HG03045 (cell line): Measurements from ENCODE around the gene CNPY1.
"Not testable (repeated sequence)": the region's sequence is repeated elsewhere in the genome, so short reads cannot be mapped to it uniquely, and the experiment has no call there.

Experiments
- ATAC-seq: cut with Tn5 transposase; IDR thresholded peaks from one replicate; pipeline ENCODE4 v1.9.1; 2021; ENCODE audit warnings: mild to moderate bottlenecking, moderate library complexity; ENCODE audit not compliant: unreplicated experiment

CNPY1 gene

DNA sequence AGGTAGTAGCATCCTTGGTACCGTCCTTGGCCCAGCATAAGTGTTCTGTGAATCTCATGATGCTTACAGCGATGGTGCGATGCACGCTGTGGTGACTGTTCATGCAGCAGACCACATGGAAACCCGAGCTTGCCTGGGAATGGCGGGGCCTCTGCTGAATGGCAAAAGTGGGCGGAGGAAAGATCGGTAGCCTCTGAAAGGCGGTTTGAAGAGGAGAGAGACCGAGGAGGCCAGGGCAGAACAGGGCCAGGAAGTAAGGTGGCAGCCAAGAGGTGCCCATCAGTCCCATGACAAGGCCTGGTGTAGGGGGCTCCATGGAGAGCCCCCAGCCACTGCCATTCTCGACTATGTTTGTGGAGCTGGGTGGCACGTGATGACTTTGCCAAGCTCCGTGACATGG is 33.2 kb upstream of the CNPY1 start:
- ATAC-seq, result no peak

DNA sequence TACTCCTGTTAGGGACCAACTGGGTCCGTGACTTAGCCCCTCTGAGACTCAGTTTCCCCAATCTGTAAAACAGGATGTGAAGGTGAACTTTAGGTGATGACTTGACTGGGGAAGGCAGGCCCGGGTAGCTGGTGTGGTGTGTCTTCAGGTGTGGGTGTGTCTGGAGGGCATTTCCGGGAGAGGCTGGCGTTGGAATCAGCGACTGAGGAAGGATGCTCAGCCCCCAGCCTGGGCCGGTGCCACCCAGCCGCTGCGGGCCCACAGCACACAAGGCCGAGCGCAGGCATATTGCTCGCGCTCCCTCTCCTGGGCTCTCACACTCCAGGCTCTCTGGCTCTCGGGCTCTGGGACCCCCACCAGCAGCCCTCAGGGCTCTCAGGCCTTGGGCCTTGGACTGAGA is 31.7 kb upstream of the CNPY1 start:
- no peak for ATAC-seq

- ATAC-seq, result no peak
Measured at GRCh38 chr7:155577509-155577905, 31.1 kb upstream of the CNPY1 start.

DNA sequence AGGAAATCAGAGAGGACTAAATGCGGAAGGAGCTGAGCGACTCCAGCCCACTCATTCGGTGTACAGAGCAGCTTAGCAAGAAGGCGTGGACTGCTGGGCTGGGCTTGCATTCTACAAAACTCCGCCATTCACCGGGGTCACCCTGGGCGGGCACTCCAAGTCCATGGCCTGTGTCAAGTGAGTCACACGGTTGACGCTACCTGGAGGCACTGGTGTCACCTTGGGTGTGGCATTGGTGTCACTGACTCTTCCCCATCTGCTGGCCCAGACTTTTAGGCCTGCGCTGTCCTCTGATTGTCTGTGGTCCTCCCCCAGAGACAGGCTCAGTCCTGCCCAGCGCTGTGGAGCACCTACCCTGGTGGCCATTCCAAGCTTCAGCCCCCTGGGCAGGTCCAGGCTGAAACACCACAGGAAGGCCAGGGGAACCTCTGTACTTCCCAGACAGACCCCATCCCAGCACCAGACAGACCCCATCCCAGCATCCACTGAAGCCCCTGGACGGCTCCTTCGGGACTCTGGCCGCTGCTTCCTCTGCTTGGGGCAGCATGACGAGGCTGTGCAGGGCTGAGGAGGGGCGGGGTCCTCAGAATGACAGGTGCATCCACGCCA is 30.6 kb upstream of the CNPY1 start:
- no peak for ATAC-seq

- ATAC-seq, result no peak
Measured at GRCh38 chr7:155576416-155576815, 30.1 kb upstream of the CNPY1 start.

GRCh38 chr7:155574556-155575290 is 28.4 kb upstream of the CNPY1 start:
- no peak for ATAC-seq

DNA sequence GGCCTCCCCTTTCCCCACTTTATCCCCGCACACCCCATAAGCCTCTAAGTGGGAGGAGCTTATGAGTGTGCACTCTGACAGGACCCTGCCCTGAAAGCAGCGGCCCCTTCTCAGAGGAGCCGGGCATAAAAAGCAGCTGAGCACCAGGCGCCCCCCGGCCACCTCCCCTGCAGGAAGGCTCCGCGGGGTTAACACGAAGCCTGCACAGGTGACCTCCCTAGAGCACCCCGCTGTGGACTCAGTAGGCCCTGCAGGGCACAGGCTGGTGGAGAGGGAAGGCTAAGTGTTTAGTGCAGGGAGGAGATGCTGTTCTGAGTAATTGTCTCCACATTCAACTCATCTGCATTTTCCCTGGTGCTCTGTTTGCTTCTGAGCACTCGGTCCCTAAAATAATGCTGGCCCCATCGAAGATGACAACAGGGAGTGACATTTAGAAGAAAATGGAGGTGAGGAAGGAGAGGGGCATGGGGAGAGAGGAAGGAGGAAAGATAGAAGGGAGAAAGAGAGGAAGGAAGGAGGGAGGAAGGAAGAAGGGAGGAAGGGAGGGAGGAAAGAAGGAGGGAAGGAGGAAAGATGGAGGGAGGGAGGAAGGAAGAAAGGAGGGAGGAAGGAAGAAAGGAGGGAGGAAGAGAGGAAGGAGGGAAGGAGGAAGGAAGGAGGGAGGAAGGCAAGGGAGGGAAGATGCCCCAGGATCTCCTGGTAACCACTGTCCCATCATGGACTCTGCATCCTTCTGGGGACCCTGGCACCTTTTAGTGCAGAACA is 25.4 kb upstream of the CNPY1 start:
- ATAC-seq, result no peak

DNA sequence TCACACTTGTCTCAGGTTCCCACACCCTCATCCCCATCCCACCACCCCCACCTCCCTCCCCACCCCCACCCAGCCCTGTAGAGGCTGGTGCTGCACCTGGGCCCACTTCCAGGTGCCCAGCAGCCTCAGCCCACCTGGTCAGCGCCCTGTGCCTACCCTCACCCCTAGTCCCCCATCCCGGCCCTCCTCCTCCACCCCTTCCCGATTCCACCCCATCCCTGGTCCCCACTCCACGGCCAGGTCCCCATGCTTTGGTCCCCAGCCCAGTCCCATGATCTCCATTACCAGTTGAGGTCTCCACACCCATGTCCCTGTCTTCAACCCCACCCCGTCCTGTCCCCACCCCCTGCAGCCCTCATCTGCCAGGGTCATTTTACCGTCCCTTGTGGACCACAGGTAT is 24.6 kb upstream of the CNPY1 start:
- ATAC-seq, result no peak

DNA sequence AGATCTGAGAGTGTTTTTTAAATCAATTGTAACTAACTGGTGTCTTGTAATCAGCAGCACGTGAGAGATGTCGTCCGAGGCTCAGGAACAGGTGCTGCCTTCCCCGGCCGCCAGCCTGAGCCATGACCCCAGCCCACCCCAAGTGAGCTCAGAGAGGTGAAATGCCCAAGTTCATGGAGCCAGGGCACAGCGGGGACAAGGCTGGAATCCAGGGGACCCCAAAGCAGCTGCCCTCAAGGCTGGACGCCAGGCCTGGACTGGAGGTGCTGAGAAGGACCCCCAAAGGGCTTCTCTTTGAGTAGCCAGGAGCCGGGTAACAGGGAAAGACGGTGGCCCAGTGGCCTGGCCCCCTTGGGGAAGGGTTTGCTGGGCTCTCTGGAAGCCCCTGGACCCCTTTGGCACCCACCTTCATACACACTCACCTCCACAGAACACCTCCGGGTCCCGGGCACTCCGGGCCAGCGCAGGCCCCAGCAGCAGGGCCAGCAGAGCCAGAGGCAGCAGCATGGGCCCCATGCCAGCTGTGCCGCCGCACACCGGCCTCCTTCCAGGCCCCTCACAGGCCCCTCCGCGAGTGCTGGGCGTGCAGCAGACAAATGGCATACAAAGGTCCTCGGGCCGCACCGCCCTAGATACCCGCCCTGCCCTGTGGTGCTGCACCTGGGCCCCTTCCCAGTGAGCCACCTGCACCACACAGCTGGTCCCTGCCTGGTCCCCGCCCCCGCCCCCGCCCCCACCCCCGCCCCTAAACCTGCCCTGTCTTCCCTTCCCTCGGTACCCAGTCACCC is 24.0 kb upstream of the CNPY1 start:
- ATAC-seq, result no peak

- no peak for ATAC-seq
Measured at GRCh38 chr7:155569681-155570080, 23.3 kb upstream of the CNPY1 start.

DNA sequence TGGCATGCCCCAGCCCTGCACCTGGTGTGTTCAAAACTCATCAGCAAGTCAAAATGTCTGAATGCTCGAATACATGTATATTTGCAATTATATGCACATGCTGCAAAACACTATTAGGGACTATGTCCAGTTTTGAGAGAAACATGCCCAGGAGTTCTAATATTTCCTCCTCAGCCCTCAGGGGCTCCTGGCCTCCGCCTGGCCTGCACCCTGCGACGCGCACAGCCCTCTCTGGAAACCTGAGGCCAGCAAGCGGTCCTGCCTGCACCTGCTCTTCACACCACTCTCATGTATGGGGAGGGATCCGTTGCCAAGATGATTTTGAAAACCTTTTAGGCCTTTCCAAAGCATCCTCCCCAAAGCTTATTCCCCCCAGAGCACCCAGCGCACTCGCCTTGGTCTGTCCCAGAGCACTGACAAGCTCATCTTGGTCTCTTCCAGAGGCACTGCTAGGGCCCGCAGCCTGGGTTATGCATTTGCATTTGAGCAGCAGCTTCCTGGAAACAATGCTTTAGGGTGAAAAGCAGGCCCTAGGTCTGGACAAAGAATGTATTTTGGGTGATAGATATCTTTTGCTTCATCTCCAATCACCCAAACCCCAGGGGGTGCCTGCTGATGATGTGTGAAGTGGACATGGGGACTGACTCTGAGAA is 22.6 kb upstream of the CNPY1 start:
- no peak for ATAC-seq

- ATAC-seq, result no peak
Measured at GRCh38 chr7:155568333-155568660, 21.9 kb upstream of the CNPY1 start.

GRCh38 chr7:155567646-155568332 is 21.4 kb upstream of the CNPY1 start:
- ATAC-seq, result no peak

- no peak for ATAC-seq
Measured at GRCh38 chr7:155566011-155566836, 19.9 kb upstream of the CNPY1 start.

- ATAC-seq, result no peak
Measured at GRCh38 chr7:155565596-155565995, 19.2 kb upstream of the CNPY1 start.

- not testable (repeated sequence) for ATAC-seq
Measured at GRCh38 chr7:155562976-155563375, 16.6 kb upstream of the CNPY1 start.

GRCh38 chr7:155562106-155562505 is 15.7 kb upstream of the CNPY1 start:
- ATAC-seq, result no peak

DNA sequence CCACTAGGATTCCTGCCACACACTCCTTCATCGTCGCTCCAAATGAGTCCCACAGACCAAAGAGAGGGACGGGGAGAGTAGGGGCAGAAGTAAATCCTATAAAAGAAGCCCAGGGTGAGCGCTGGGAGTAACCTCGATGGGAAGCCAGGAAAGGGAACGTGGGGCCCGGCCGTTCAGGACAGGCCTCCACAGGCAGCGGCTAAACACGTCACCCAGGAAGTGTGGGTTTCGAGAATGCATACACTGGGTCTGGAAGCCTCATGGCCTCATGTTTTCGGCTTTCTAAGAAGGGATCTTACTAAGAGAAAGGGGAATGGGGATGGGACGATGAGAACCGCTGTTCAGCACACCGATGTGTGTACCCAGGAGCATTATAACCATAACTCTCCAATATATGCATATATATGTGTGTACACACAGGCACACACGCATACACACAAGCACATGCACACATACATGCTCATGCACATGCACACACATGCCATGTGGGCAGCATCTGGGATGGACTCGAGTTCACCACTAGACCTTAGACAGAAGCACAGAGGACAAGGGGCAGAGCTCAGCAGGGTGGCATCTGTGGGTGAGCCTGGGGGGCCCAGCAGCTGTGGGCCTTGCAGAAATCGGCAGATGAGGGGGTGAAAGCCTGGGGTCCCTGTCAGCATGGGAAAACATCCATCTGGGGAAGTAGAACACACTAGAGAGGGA is 14.8 kb upstream of the CNPY1 start:
- no peak for ATAC-seq
